Activated CD4-positive, alpha-beta T cell treated with anti-CD3 and anti-CD28 coated beads, Interleukin-2, amount 50 U/mL, for 1 hour (primary cell): ENCODE data around the gene RGS7.

Experiments
- DNase-seq: peaks from one replicate; pipeline ENCODE4 v3.0.0-alpha.2; 2020

RGS7 gene

DNA sequence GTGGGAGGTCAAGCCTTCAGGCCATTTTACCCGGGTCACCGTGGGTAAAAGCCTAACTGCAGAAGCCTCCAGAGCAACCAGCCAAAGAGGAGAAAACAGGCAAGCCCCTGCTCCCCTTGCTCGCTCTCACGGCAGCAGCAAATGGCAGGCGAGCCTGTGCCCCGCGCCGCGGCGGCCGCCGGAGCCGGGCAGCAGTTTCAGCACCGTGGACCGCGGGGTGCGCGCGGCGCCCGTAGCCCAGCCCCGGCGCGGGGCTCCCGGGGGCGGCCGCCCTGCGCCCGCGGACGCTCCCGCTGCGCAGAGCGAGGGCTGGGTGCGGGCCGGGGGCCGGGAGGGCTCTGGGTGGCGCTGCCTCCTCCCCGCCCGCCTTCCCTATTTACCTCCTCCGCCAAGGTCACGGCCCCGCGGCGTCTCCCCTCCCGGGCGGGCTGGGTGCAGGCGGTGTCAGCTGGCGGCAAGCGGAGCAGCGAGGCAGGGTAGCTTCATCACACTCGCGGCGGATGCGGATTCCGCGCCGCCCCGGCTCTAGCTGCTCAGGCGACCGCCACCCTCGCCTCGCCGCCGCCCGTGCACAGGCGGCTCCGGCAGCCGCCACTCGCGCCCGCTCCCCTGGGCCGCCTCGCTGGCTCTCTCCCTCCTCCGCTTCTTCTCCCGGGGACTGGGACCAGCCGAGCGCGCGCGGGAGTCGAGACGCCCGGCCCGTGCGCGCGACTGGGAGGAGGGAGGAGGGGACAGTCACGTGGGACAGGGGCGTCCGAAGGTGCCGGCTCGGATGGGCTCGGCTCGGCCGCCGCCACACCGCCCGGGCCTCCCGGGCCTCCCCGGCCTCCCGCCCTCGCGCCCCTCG lies at the start of gene RGS7:
TSS of gene RGS7 (minus strand) at position 687 of the 847 bp plus-strand sequence.
- DNase-seq: no peak

DNA sequence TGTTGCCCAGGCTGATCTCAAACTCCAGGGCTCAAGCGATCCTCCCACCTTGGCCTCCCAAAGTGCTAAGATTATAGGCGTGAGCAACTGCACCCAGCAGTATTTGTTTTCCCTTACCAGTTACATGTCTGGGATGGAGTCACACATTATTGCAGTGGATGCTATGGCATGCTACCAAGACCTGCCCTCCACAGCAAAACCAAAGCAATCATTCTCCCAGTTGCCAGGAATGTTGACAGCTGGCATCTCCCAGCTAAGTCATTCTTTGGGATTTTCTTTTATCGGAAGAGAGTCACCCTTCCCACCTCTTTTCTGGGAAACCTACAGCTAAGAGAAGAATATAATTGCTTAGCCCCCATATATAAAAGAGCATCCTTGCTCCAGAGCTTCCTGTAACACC lies 49.4 kb upstream of the RGS7 start:
- DNase-seq: no peak

DNA sequence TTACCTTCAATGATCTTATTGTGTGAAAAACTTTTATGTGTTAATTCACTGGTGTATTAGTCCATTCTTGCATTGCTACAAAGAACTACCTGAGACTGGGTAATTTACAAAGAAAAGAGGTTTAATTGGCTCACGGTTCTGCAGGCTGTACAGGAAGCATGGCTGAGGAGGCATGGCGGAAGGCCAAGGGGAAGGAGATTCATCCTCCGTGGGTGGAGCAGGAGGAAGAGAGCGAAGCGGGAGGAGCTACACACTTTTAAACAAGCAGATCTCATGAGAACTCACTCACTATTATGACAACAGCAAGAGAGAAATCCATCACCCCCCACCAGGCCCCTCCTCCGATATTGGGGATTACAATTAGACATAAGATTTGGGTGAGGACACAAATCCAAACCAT lies 44.2 kb upstream of the RGS7 start:
- no peak for DNase-seq

- no peak for DNase-seq
Observed at GRCh38 chr1:241396747-241397681, 40.0 kb upstream of the RGS7 start.

DNA sequence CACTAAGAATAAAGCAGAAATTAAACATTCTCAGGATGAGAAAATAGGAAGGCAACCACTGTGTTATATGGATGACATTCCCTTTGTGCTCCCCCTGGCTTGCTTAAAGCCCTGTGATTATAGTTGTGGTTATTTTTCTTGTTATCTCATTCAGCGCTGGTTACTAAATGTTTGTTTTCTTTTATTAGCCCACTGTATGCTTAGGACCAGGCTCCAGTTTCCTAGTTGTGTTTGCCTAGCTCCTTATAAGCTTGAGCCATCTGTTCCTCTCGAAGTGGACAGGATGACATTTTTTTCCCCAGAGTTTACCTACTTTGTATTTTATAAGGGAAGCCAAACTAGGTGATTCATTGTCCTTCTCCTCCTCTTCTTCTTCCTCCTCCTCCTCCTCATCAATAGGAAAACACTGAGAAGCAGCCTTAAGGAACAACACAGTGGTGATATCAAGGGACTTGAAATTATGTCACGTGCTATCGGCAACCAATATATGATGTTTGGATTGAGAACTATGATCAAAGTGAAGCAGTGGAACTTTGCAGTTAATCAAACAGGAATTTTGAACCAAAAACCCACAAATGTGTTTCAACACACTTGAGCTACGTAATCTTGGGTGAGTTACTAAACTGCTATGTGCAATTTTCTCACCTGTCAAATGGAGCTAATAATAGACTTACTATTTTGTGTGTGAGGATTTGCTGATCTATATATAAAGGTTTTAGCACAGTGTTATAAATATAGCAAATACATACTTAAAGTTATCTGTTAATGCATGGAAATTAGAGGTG lies 35.1 kb upstream of the RGS7 start:
- DNase-seq: no peak

GRCh38 chr1:241390526-241390925 lies 33.5 kb upstream of the RGS7 start:
- DNase-seq: no peak

DNA sequence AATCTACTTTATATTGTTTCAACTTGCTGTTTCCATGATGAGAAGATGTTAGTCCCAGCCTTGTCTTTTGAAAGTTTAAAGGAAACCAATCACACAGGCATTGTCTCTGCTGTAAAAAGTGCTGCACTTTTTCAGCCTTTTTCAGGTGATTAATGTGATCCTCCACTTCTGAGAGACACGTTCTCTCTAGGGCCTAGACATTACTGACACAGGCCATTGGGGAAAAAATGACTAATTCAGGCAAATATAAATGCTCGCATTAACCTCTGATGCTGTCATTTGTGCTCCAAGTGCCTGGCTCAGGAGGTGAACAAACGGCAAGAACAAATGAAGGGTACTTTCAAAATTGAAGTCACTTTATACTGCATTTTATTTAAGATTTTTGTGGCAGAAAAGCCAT lies 32.4 kb upstream of the RGS7 start:
- DNase-seq: no peak

GRCh38 chr1:241387216-241387615 lies 30.2 kb upstream of the RGS7 start:
- DNase-seq: no peak

DNA sequence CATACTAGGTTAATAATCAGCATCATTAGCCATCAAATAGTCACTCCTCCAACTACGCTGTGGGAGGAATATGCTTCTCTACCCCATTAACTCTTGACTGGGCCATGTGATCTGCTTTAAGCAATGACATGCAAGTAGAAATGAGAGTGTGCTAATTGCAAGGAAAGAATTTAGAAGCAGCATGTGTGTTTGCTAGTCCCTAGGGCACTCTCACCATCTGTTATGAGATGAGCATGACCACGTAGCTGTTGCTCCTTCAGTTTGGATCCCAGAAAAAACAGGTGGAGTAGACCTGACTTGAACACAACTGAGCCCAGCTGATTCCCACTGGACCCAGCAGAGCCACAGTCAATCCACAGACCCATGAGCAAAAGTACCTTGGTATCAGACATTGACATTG lies 19.7 kb upstream of the RGS7 start:
- no peak for DNase-seq

GRCh38 chr1:241375886-241376285 lies 18.9 kb upstream of the RGS7 start:
- DNase-seq: no peak

GRCh38 chr1:241366196-241366595 lies 9.2 kb upstream of the RGS7 start:
- no peak for DNase-seq

DNA sequence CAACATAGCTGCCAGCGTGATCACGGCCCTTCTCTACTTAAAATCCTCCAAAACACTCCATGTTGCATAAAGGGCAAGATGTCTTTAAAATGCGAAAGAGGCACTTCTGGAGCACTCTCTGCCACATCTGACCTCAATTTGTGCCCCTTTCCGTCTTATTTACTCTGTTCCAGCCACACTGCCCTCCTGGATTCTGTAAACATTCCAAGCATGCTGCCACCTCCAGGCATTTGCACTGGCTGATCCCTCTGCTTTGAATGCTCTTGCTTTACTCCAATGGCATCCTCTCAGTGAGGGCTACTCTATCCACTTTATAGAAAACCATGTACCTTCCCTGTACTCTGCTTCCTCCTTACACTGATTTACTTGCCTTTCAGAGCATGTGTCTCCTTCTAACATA lies 5.3 kb upstream of the RGS7 start:
- no peak for DNase-seq

DNA sequence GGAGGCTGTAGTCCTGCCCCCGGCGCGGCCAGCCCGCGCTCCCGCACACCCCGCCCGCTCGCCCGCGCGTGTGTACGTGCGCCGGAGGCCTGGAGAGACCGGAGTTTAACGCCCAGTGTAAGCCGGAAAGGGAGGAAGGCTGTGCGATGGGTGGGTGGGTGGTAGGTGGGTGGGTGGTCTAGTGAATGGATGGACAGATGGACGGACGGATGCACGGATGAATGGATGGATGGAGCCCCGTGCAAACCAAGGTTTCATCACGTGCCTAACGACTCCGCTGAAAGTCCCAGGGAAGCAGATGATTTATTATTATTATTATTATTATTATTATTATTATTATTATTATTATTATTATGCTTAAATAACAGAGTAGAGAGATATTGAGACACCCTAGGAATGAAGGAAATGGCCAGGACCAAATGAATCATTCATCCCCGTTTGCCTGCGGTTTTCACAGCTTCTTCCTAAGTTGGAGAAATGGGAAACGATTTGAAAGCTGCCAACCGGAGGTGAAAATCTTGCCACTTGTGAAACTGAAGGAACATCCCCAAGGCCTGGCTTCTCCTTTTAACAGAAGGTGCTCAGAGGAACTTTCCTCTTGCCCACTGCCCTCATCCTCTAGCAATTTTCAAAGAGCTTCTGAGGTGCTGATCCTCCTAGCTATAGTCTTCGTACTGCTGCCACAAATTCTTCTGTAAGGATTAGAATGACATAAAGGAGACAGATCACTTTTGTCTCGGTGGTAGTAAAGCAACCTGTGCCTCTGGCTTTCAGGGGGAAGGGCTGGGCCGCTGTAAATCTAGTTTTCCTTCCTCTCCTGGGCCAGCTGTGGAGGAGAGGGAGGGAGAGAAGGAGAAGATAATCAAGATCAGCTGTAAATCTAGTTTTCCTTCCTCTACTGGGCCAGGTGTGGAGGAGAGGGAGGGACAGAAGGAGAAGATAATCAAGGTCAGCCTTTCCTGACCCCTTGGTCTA lies 648 bp upstream of the RGS7 start:
- no peak for DNase-seq

DNA sequence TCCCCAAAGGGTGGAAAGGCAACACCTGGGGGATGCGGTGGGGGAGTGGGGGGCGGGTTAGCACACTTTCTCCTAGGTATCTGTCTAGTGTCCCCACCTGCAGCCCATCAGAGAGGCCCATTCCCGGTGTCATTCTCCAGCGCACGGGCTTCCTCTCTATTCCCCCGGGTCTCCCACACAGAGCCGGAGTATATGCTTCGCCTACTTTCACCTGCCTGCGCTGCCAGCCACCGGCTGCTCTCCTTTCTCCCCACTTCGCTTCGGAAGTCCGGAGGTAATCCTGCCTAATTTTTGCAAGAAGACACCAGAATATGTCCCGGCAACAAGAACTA lies 852 bp downstream of the RGS7 start:
- DNase-seq: no peak

DNA sequence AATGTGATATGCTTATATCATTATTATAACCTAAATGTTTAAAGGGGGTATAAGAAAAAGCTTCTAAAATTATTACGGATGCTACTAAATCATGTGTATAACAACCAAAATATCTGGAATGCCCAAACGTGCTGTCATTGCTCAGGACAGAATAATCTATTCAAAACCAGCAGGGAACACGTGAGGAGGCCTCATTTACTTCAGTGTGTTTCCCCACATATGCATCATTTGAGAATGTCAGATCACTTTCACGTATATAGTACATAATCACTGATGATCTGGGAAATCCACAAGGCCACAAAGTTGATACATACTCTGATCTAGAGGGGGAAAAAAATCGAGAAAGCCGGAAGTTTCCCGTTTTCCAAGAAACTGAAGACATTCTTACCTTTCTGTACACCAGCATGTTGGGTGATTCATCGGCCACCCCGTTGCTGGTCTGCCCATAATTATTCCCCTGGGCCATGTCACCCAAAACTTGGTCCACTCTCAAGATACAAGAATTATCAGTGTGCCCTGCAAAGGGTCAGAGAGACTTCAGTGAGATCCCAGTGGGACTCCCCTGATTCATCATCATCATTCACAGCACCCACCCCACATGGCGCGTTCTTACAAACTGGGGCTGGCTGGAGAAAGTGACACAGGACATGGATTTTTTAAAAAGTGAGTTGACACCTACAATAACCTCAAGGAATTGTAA lies 1.5 kb downstream of the RGS7 start:
- no peak for DNase-seq

GRCh38 chr1:241352401-241352800 lies 4.6 kb downstream of the RGS7 start:
- DNase-seq: no peak

DNA sequence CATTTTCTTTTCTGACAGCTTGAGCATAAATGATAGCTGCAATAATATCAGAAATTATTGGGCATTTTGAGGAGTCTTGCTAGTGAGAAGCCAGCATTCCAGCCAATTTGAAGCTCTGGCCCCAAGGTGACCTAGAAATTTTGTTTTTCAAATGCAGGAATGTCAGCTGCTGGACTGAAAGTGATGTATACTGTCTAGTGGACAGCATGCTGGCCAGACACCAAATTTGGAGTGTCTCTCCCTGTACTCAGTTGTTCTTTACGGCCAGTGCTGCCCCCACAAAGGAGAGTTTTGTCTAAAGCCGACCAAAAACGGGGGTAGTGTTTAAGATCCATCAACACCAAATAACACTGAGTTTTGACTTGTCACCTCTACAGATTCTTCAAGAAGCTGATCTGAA lies 5.2 kb downstream of the RGS7 start:
- no peak for DNase-seq

GRCh38 chr1:241343956-241344355 lies 13.0 kb downstream of the RGS7 start:
- no peak for DNase-seq

GRCh38 chr1:241336335-241336734 lies 20.7 kb downstream of the RGS7 start:
- no peak for DNase-seq

DNA sequence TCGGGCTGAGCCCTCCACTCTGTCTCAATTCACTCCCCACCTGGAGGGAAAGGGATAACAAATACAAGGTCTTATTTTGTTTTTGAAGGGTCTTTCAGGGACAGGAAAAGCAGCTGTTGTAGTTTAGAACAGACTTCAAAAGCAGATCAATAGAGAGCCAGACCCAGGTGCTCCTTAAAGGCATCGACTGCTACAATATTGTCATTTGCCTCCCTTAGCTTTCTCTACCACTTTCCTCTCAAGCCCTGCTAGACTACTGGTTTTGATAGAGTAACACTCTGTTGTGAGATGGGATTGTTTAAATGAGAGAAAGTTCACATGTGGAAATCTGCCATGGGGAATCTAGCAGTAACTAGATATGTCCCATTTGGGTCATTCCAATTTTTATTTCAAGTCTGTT lies 24.0 kb downstream of the RGS7 start:
- no peak for DNase-seq

DNA sequence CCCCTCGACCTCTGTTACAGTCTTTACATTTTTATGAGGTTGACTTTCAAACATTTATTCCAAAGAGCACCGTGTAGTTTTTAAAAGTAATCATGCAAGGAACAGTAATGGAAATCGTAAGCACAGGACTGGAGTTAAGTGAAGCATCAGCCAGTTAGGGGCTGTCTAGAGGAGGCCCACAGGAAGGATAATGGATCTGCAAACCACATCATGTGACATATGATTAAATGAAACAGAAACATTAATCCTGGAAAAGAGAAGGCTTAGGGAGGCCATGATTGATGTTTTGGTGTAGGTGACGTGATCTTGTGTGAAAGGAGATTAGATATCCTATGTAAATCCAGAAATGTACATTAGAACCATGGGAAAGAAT lies 25.0 kb downstream of the RGS7 start:
- no peak for DNase-seq
